HepG2 (cell line): ENCODE data around the gene LMF2. TPM values are rescaled to one million over a fixed set of nuclear protein-coding genes. Genes with fewer than 3 reads are reported as not detected.
A peak's percentile ranks its signal among the peaks of the same experiment; 100 is the strongest.

Experiments used
- CBX2 ChIP-seq, 2 experiments: fragments of 200-600 bp in 1 of 2; sonication (generic); formaldehyde crosslinking in 1 of 2; IDR thresholded peaks; 2 replicates each; pipeline versions ENCODE4 v1.7.0 to v1.8.1; 2018 to 2022; ENCODE audit warnings: low read depth in 2 of 2, low read length in 1 of 2, mild to moderate bottlenecking in 1 of 2, missing genetic modification reagents in 1 of 2
- HNF4A ChIP-seq: sonication (generic); formaldehyde crosslinking; IDR thresholded peaks from 2 replicates; pipeline ENCODE4 v1.4.0; 2020; ENCODE audit warnings: missing genetic modification reagents
- ISX ChIP-seq: sonication (generic); formaldehyde crosslinking; conservative IDR thresholded peaks from 2 replicates; pipeline ENCODE4 v1.5.0; 2020; ENCODE audit warnings: missing genetic modification reagents
- KLF12 ChIP-seq: sonication (generic); formaldehyde crosslinking; IDR thresholded peaks from 2 replicates; pipeline ENCODE4 v1.4.0; 2020; ENCODE audit warnings: missing genetic modification reagents, borderline replicate concordance
- RXRB ChIP-seq: IDR thresholded peaks from 2 replicates; pipeline ENCODE4 v1.6.1; 2016; ENCODE audit warnings: borderline replicate concordance, missing genetic modification reagents, missing compliant biosample characterization
- U2AF1 ChIP-seq: fragments of 200-400 bp; formaldehyde crosslinking; optimal IDR thresholded peaks from 2 replicates; pipeline ENCODE3; 2017; ENCODE audit warnings: mild to moderate bottlenecking, low read depth, low read length
- ZBTB7B ChIP-seq: sonication (generic); formaldehyde crosslinking; IDR thresholded peaks from 2 replicates; pipeline ENCODE4 v1.4.0; 2020; ENCODE audit warnings: missing genetic modification reagents
- ZKSCAN5 ChIP-seq: sonication (generic); formaldehyde crosslinking; IDR thresholded peaks from 2 replicates; pipeline ENCODE4 v1.5.1; 2020; ENCODE audit warnings: mild to moderate bottlenecking, missing genetic modification reagents
- ZMAT3 ChIP-seq: sonication (generic); formaldehyde crosslinking; conservative IDR thresholded peaks from 2 replicates; pipeline ENCODE4 v1.7.0; 2021; ENCODE audit warnings: missing genetic modification reagents
- ZNF138 ChIP-seq: sonication (generic); formaldehyde crosslinking; IDR thresholded peaks from 2 replicates; pipeline ENCODE4 v1.5.0; 2020; ENCODE audit warnings: mild to moderate bottlenecking, low read depth, missing genetic modification reagents
- ZNF20 ChIP-seq: sonication (generic); formaldehyde crosslinking; IDR thresholded peaks from 2 replicates; pipeline ENCODE4 v1.4.0; 2020; ENCODE audit warnings: mild to moderate bottlenecking, moderate library complexity, missing genetic modification reagents
- ZNF256 ChIP-seq: sonication (generic); formaldehyde crosslinking; conservative IDR thresholded peaks from 2 replicates; pipeline ENCODE4 v1.4.0; 2020; ENCODE audit warnings: missing genetic modification reagents
- ZNF3 ChIP-seq: IDR thresholded peaks from 2 replicates; pipeline ENCODE4 v1.7.0; 2017; ENCODE audit warnings: inconsistent platforms
- ZNF570 ChIP-seq: sonication (generic); formaldehyde crosslinking; IDR thresholded peaks from 2 replicates; pipeline ENCODE4 v1.4.0; 2020; ENCODE audit warnings: mild to moderate bottlenecking, missing genetic modification reagents, borderline replicate concordance
- polyA plus RNA-seq, 8 experiments: library from polyadenylated mRNA; depleted of rRNA in 3 of 8; stranded (reverse) in 7 of 8; unstranded in 1 of 8; fragments of >200 nt; fragmentation: Illumina TruSeq in 4 of 8; extraction: Trizol in 4 of 8; gene quantifications; 2 replicates each; pipeline versions ENCODE4 v1.2.1 to v1.2.3, GENCODE V29; 2011 to 2016; ENCODE audit warnings: low read depth in 4 of 8, missing spikeins in 1 of 8, mixed read lengths in 1 of 8; ENCODE audit not compliant: insufficient read depth in 1 of 8
- total RNA-seq, 5 experiments: library from RNA; depleted of rRNA; stranded (reverse); fragments of >200 nt; fragmentation: Illumina TruSeq; extraction: Trizol; gene quantifications; 2 replicates each; pipeline ENCODE4 v1.2.3, GENCODE V29; 2016; ENCODE audit warnings: low read depth in 1 of 5
- TF ChIP-seq, protein P1 (sequence below): sonication (generic); formaldehyde crosslinking; IDR thresholded peaks from 2 replicates; pipeline ENCODE4 v1.4.0; 2020; ENCODE audit warnings: mild to moderate bottlenecking, missing genetic modification reagents
- TF ChIP-seq, protein P2 (sequence below): sonication (generic); formaldehyde crosslinking; IDR thresholded peaks from 2 replicates; pipeline ENCODE4 v1.5.0; 2020; ENCODE audit warnings: mild to moderate bottlenecking, missing genetic modification reagents, moderate library complexity
- TF ChIP-seq, protein P3 (sequence below): sonication (generic); formaldehyde crosslinking; IDR thresholded peaks from 2 replicates; pipeline ENCODE4 v1.4.0; 2020; ENCODE audit warnings: missing genetic modification reagents, borderline replicate concordance
- TF ChIP-seq, protein P4 (sequence below), 2 experiments: sonication (generic) in 1 of 2; formaldehyde crosslinking in 1 of 2; IDR thresholded peaks; 2 replicates each; pipeline versions ENCODE4 v1.4.0 to v1.6.1; 2018 to 2020; ENCODE audit warnings: missing genetic modification reagents in 2 of 2, borderline replicate concordance in 1 of 2, low read depth in 1 of 2, mild to moderate bottlenecking in 1 of 2, missing biosample characterization in 1 of 2
- TF ChIP-seq, protein P5 (sequence below): IDR thresholded peaks from 2 replicates; pipeline ENCODE4 v1.6.1; 2016; ENCODE audit warnings: missing compliant biosample characterization, missing genetic modification reagents, borderline replicate concordance
- TF ChIP-seq, protein P6 (sequence below): sonication (generic); formaldehyde crosslinking; IDR thresholded peaks from 2 replicates; pipeline ENCODE4 v1.4.0; 2020; ENCODE audit warnings: missing genetic modification reagents

Gene LMF2
- total and polyA plus RNA-seq, 2 of the 13 experiments (the other 11 are each of a cell fraction or from before 2014, with no cell fraction given) = 23.3 to 30.6 TPM

DNA sequence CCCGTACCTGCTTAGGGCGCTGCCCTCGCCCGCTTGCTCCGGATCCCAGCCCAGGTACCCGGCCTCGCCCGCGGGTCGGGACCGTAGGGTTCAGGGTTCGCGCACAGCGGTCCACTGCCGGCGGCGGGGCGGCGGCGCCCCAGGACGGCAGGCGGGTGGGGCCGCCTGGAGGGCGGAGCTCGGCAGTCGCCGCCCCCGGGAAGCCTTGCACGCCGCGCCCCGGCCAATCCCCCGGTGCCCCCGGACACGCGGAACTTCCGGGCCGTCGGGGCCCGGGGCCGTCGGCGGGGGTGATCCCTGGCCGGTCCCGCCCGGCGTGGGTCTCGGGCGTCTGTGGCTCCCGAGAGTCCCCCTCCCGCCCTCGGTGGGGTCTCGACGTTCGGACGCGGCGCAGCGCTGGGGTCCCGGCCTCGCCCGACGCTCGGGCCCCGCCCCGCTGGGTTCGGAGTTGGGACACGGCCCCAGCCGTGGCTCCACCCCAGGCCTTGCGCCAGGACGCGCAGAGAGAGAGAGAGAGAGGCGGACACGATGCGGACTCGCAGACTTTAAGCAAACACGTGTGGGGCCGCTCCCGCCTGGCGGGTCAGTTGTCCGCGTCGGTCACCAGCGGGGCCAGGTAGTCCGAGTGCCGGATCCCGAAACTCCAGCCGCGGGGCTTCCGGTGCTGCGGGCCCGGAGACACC, 22.5 kb upstream of the LMF2 start, which contains the start of gene TYMP (continued):
- TF ChIP-seq, protein P1, sequence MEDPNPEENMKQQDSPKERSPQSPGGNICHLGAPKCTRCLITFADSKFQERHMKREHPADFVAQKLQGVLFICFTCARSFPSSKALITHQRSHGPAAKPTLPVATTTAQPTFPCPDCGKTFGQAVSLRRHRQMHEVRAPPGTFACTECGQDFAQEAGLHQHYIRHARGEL (CRISPR knock-in tag) = no peak
- no peak; the same call in none of the 2 replicates for TF ChIP-seq RXRB
- TF ChIP-seq ZNF20 (CRISPR knock-in tag) = 0 out of 2 replicates have a peak, but pooled peaks have one; percentile 43
- peak; percentile 45; the same call in 1 of the 2 replicates for TF ChIP-seq ZNF138 (CRISPR knock-in tag)
- TF ChIP-seq, protein P2, sequence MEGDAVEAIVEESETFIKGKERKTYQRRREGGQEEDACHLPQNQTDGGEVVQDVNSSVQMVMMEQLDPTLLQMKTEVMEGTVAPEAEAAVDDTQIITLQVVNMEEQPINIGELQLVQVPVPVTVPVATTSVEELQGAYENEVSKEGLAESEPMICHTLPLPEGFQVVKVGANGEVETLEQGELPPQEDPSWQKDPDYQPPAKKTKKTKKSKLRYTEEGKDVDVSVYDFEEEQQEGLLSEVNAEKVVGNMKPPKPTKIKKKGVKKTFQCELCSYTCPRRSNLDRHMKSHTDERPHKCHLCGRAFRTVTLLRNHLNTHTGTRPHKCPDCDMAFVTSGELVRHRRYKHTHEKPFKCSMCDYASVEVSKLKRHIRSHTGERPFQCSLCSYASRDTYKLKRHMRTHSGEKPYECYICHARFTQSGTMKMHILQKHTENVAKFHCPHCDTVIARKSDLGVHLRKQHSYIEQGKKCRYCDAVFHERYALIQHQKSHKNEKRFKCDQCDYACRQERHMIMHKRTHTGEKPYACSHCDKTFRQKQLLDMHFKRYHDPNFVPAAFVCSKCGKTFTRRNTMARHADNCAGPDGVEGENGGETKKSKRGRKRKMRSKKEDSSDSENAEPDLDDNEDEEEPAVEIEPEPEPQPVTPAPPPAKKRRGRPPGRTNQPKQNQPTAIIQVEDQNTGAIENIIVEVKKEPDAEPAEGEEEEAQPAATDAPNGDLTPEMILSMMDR (CRISPR knock-in tag) = peak; percentile 12; the same call in 1 of the 2 replicates
- TF ChIP-seq ZBTB7B (CRISPR knock-in tag) = no peak
- no peak for TF ChIP-seq ZNF570
- TF ChIP-seq ZMAT3 (CRISPR knock-in tag) = no peak; the same call in 1 of the 2 replicates
- TF ChIP-seq KLF12 (CRISPR knock-in tag) = peak; percentile 78
- TF ChIP-seq CBX2 (IDR thresholded peaks at IDR 0.05; ENCODE audit: low read depth, low read length) = no peak
- TF ChIP-seq CBX2 (CRISPR knock-in tag; IDR thresholded peaks at IDR 0.05; ENCODE audit: low read depth) = no peak
- TF ChIP-seq, protein P3, sequence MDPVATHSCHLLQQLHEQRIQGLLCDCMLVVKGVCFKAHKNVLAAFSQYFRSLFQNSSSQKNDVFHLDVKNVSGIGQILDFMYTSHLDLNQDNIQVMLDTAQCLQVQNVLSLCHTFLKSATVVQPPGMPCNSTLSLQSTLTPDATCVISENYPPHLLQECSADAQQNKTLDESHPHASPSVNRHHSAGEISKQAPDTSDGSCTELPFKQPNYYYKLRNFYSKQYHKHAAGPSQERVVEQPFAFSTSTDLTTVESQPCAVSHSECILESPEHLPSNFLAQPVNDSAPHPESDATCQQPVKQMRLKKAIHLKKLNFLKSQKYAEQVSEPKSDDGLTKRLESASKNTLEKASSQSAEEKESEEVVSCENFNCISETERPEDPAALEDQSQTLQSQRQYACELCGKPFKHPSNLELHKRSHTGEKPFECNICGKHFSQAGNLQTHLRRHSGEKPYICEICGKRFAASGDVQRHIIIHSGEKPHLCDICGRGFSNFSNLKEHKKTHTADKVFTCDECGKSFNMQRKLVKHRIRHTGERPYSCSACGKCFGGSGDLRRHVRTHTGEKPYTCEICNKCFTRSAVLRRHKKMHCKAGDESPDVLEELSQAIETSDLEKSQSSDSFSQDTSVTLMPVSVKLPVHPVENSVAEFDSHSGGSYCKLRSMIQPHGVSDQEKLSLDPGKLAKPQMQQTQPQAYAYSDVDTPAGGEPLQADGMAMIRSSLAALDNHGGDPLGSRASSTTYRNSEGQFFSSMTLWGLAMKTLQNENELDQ (CRISPR knock-in tag) = no peak
- TF ChIP-seq U2AF1 = no peak
- TF ChIP-seq HNF4A = peak; percentile 12; the same call in 1 of the 2 replicates
- no peak for TF ChIP-seq ISX (CRISPR knock-in tag)
- no peak for TF ChIP-seq ZKSCAN5 (CRISPR knock-in tag)
- no peak for TF ChIP-seq ZNF3 (CRISPR knock-in tag)
- TF ChIP-seq ZNF256 (CRISPR knock-in tag) = peak; percentile 56; the same call in 1 of the 2 replicates
- TF ChIP-seq, protein P4, sequence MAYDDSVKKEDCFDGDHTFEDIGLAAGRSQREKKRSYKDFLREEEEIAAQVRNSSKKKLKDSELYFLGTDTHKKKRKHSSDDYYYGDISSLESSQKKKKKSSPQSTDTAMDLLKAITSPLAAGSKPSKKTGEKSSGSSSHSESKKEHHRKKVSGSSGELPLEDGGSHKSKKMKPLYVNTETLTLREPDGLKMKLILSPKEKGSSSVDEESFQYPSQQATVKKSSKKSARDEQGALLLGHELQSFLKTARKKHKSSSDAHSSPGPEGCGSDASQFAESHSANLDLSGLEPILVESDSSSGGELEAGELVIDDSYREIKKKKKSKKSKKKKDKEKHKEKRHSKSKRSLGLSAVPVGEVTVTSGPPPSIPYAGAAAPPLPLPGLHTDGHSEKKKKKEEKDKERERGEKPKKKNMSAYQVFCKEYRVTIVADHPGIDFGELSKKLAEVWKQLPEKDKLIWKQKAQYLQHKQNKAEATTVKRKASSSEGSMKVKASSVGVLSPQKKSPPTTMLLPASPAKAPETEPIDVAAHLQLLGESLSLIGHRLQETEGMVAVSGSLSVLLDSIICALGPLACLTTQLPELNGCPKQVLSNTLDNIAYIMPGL (CRISPR knock-in tag; IDR thresholded peaks at IDR 0.05; ENCODE audit: borderline replicate concordance in 1 of 2, low read depth in 1 of 2) = peak in 1 of 2 experiments; percentile 60; a peak in 1 of 4 replicates
- TF ChIP-seq, protein P5, sequence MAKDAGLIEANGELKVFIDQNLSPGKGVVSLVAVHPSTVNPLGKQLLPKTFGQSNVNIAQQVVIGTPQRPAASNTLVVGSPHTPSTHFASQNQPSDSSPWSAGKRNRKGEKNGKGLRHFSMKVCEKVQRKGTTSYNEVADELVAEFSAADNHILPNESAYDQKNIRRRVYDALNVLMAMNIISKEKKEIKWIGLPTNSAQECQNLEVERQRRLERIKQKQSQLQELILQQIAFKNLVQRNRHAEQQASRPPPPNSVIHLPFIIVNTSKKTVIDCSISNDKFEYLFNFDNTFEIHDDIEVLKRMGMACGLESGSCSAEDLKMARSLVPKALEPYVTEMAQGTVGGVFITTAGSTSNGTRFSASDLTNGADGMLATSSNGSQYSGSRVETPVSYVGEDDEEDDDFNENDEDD (CRISPR knock-in tag) = peak; percentile 88
- TF ChIP-seq, protein P6, sequence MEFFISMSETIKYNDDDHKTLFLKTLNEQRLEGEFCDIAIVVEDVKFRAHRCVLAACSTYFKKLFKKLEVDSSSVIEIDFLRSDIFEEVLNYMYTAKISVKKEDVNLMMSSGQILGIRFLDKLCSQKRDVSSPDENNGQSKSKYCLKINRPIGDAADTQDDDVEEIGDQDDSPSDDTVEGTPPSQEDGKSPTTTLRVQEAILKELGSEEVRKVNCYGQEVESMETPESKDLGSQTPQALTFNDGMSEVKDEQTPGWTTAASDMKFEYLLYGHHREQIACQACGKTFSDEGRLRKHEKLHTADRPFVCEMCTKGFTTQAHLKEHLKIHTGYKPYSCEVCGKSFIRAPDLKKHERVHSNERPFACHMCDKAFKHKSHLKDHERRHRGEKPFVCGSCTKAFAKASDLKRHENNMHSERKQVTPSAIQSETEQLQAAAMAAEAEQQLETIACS = peak; percentile 78
